Measurements from ENCODE around the gene CDH11.

The CDH11 gene

GRCh38 chr16:65122724-65123395 lies 997 bp upstream of the CDH11 start:
- H3K36me3 ChIP-seq (ENCODE audit: control insufficient read depth in 4 of 4, insufficient read depth in 4 of 4, low read length in 3 of 4): no peaks in the 10 kb centered on the region
- ChIA-PET CTCF (no interaction called here), POLR2A (no interaction called here)
- peaks cover 10 to 84% (median 42%) of the 10 kb centered on the region in 5 experiments for H3K27me3 ChIP-seq (replicated peaks in 2 of 5; ENCODE audit: control insufficient read depth in 4 of 5, insufficient read depth in 5 of 5, low read length in 4 of 5)
- no peaks in the 10 kb centered on the region for H3K9me3 ChIP-seq (ENCODE audit: control extremely low read depth in 1 of 5, control insufficient read depth in 4 of 5, insufficient read depth in 2 of 5, low read depth in 1 of 5, low read length in 4 of 5)
- no peak overlapping the region for H3K27ac ChIP-seq (ENCODE audit: insufficient read depth in 1 of 2, low read depth in 1 of 2, low read length in 2 of 2, poor library complexity in 1 of 2, severe bottlenecking in 2 of 2)
- no peak for DNase-seq
- WGBS (ENCODE audit: insufficient coverage): 2% methylated on average over 47 of the region's 48 CpGs
- peak overlapping the region in 2 of 7 experiments; percentile 23 to 39 for H3K4me3 ChIP-seq (ENCODE audit: control insufficient read depth in 1 of 7, extremely low read depth in 1 of 7, insufficient read depth in 4 of 7, low read depth in 2 of 7, low read length in 6 of 7)
- peaks cover 0 to 18% (median 9%) of the 10 kb centered on the region in 4 experiments for H3K4me1 ChIP-seq (ENCODE audit: control extremely low read depth in 1 of 4, control insufficient read depth in 4 of 4, insufficient read depth in 4 of 4, low read length in 3 of 4)

GRCh38 chr16:65120831-65121721 lies 787 bp downstream of the CDH11 start:
- WGBS (ENCODE audit: insufficient coverage): 1% methylated on average over 55 of the region's 68 CpGs
- Histone ChIP-seq H3K27me3 (replicated peaks in 2 of 5; ENCODE audit: control insufficient read depth in 4 of 5, insufficient read depth in 5 of 5, low read length in 4 of 5) (peaks cover 9 to 84% (median 42%) of the 10 kb centered on the region in 5 experiments), H3K9me3 (ENCODE audit: control extremely low read depth in 1 of 5, control insufficient read depth in 4 of 5, insufficient read depth in 2 of 5, low read depth in 1 of 5, low read length in 4 of 5) (no peaks in the 10 kb centered on the region), H3K27ac (ENCODE audit: insufficient read depth in 1 of 2, low read depth in 1 of 2, low read length in 2 of 2, poor library complexity in 1 of 2, severe bottlenecking in 2 of 2) (no peak overlapping the region), H3K4me3 (ENCODE audit: control insufficient read depth in 1 of 7, extremely low read depth in 1 of 7, insufficient read depth in 4 of 7, low read depth in 2 of 7, low read length in 6 of 7) (peak overlapping the region in 2 of 7 experiments; percentile 23 to 24), H3K4me1 (ENCODE audit: control extremely low read depth in 1 of 4, control insufficient read depth in 4 of 4, insufficient read depth in 4 of 4, low read length in 3 of 4) (peaks cover 0 to 18% (median 9%) of the 10 kb centered on the region in 4 experiments), H3K36me3 (ENCODE audit: control insufficient read depth in 4 of 4, insufficient read depth in 4 of 4, low read length in 3 of 4) (no peaks in the 10 kb centered on the region)
- POLR2A ChIA-PET: no interaction called here
- CTCF ChIA-PET: no interaction called here
- DNase-seq: no peak

GRCh38 chr16:65120461-65120830 lies 1.4 kb downstream of the CDH11 start:
- Histone ChIP-seq H3K4me3 (ENCODE audit: control insufficient read depth in 1 of 7, extremely low read depth in 1 of 7, insufficient read depth in 4 of 7, low read depth in 2 of 7, low read length in 6 of 7) (no peak overlapping the region), H3K4me1 (ENCODE audit: control extremely low read depth in 1 of 4, control insufficient read depth in 4 of 4, insufficient read depth in 4 of 4, low read length in 3 of 4) (peaks cover 0 to 18% (median 9%) of the 10 kb centered on the region in 4 experiments), H3K27me3 (replicated peaks in 2 of 5; ENCODE audit: control insufficient read depth in 4 of 5, insufficient read depth in 5 of 5, low read length in 4 of 5) (peaks cover 8 to 78% (median 40%) of the 10 kb centered on the region in 5 experiments), H3K9me3 (ENCODE audit: control extremely low read depth in 1 of 5, control insufficient read depth in 4 of 5, insufficient read depth in 2 of 5, low read depth in 1 of 5, low read length in 4 of 5) (no peaks in the 10 kb centered on the region), H3K36me3 (ENCODE audit: control insufficient read depth in 4 of 4, insufficient read depth in 4 of 4, low read length in 3 of 4) (no peaks in the 10 kb centered on the region), H3K27ac (ENCODE audit: insufficient read depth in 1 of 2, low read depth in 1 of 2, low read length in 2 of 2, poor library complexity in 1 of 2, severe bottlenecking in 2 of 2) (no peak overlapping the region)
- no CpG with 5 or more reads among the region's 18 CpGs for WGBS (ENCODE audit: insufficient coverage)
- CTCF ChIA-PET: no interaction called here
- POLR2A ChIA-PET: no interaction called here
- no peak for DNase-seq

GRCh38 chr16:65119901-65120401 lies 1.9 kb downstream of the CDH11 start:
- ChIA-PET POLR2A (no interaction called here), CTCF (no interaction called here)
- H3K36me3 ChIP-seq (ENCODE audit: control insufficient read depth in 4 of 4, insufficient read depth in 4 of 4, low read length in 3 of 4): no peaks in the 10 kb centered on the region
- H3K4me1 ChIP-seq (ENCODE audit: control extremely low read depth in 1 of 4, control insufficient read depth in 4 of 4, insufficient read depth in 4 of 4, low read length in 3 of 4): peaks cover 0 to 18% (median 9%) of the 10 kb centered on the region in 4 experiments
- DNase-seq: no peak
- H3K27ac ChIP-seq (ENCODE audit: insufficient read depth in 1 of 2, low read depth in 1 of 2, low read length in 2 of 2, poor library complexity in 1 of 2, severe bottlenecking in 2 of 2): no peak overlapping the region
- no peaks in the 10 kb centered on the region for H3K9me3 ChIP-seq (ENCODE audit: control extremely low read depth in 1 of 5, control insufficient read depth in 4 of 5, insufficient read depth in 2 of 5, low read depth in 1 of 5, low read length in 4 of 5)
- 11% methylated on average over 10 of the region's 11 CpGs for WGBS (ENCODE audit: insufficient coverage)
- no peak overlapping the region for H3K4me3 ChIP-seq (ENCODE audit: control insufficient read depth in 1 of 7, extremely low read depth in 1 of 7, insufficient read depth in 4 of 7, low read depth in 2 of 7, low read length in 6 of 7)
- H3K27me3 ChIP-seq (replicated peaks in 2 of 5; ENCODE audit: control insufficient read depth in 4 of 5, insufficient read depth in 5 of 5, low read length in 4 of 5): peaks cover 8 to 74% (median 40%) of the 10 kb centered on the region in 5 experiments

GRCh38 chr16:65119435-65119834 lies 2.4 kb downstream of the CDH11 start:
- peaks cover 0 to 18% (median 9%) of the 10 kb centered on the region in 4 experiments for H3K4me1 ChIP-seq (ENCODE audit: control extremely low read depth in 1 of 4, control insufficient read depth in 4 of 4, insufficient read depth in 4 of 4, low read length in 3 of 4)
- WGBS (ENCODE audit: insufficient coverage): 80% methylated on average over 1 of the region's 2 CpGs

GRCh38 chr16:65118871-65119270 lies 3.0 kb downstream of the CDH11 start:
- Histone ChIP-seq H3K4me3 (ENCODE audit: control insufficient read depth in 1 of 7, extremely low read depth in 1 of 7, insufficient read depth in 4 of 7, low read depth in 2 of 7, low read length in 6 of 7) (no peak overlapping the region), H3K36me3 (ENCODE audit: control insufficient read depth in 4 of 4, insufficient read depth in 4 of 4, low read length in 3 of 4) (no peaks in the 10 kb centered on the region), H3K27me3 (replicated peaks in 2 of 5; ENCODE audit: control insufficient read depth in 4 of 5, insufficient read depth in 5 of 5, low read length in 4 of 5) (peaks cover 2 to 64% (median 33%) of the 10 kb centered on the region in 5 experiments), H3K27ac (ENCODE audit: insufficient read depth in 1 of 2, low read depth in 1 of 2, low read length in 2 of 2, poor library complexity in 1 of 2, severe bottlenecking in 2 of 2) (no peak overlapping the region), H3K4me1 (ENCODE audit: control extremely low read depth in 1 of 4, control insufficient read depth in 4 of 4, insufficient read depth in 4 of 4, low read length in 3 of 4) (peaks cover 0 to 18% (median 9%) of the 10 kb centered on the region in 4 experiments), H3K9me3 (ENCODE audit: control extremely low read depth in 1 of 5, control insufficient read depth in 4 of 5, insufficient read depth in 2 of 5, low read depth in 1 of 5, low read length in 4 of 5) (no peaks in the 10 kb centered on the region)
- ChIA-PET CTCF (no interaction called here), POLR2A (no interaction called here)
- 36% methylated on average over 3 of the region's 5 CpGs for WGBS (ENCODE audit: insufficient coverage)
- DNase-seq: no peak

More at GRCh38 chr16:65119435-65119834, 2.4 kb downstream of the CDH11 start:
- H3K27me3 ChIP-seq (replicated peaks in 2 of 5; ENCODE audit: control insufficient read depth in 4 of 5, insufficient read depth in 5 of 5, low read length in 4 of 5): peaks cover 6 to 69% (median 39%) of the 10 kb centered on the region in 5 experiments
- H3K27ac ChIP-seq (ENCODE audit: insufficient read depth in 1 of 2, low read depth in 1 of 2, low read length in 2 of 2, poor library complexity in 1 of 2, severe bottlenecking in 2 of 2): no peak overlapping the region
- H3K4me3 ChIP-seq (ENCODE audit: control insufficient read depth in 1 of 7, extremely low read depth in 1 of 7, insufficient read depth in 4 of 7, low read depth in 2 of 7, low read length in 6 of 7): no peak overlapping the region
- ChIA-PET CTCF (no interaction called here), POLR2A (no interaction called here)
- no peaks in the 10 kb centered on the region for H3K9me3 ChIP-seq (ENCODE audit: control extremely low read depth in 1 of 5, control insufficient read depth in 4 of 5, insufficient read depth in 2 of 5, low read depth in 1 of 5, low read length in 4 of 5)
- no peak for DNase-seq
- H3K36me3 ChIP-seq (ENCODE audit: control insufficient read depth in 4 of 4, insufficient read depth in 4 of 4, low read length in 3 of 4): no peaks in the 10 kb centered on the region

Data from common myeloid progenitor, CD34-positive (primary cell).